Left lobe of liver (tissue), 2 donors: ENCODE data around the gene GART. TPM values are rescaled to one million over a fixed set of nuclear protein-coding genes. Genes with fewer than 3 reads are reported as not detected.
A peak's percentile ranks its signal among the peaks of the same experiment; 100 is the strongest.
"Not testable (repeated sequence)": the region's sequence is repeated elsewhere in the genome, so short reads cannot be mapped to it uniquely, and the experiment has no call there.

Source experiments
- ATAC-seq: fragments of 200-7000 bp; cut with Tn5 transposase; one replicate; pipeline ENCODE4 v1.9.1; 2020; ENCODE audit warnings: mild to moderate bottlenecking, moderate library complexity
- DNase-seq: peaks from one replicate; pipeline ENCODE4 v3.0.0-alpha.2; 2020; ENCODE audit warnings: low spot score
- total RNA-seq: library from RNA; stranded (reverse); gene quantifications from one replicate; pipeline ENCODE4 v1.2.1, GENCODE V29; 2021
- donor health status: DM: no; HTN: no; CAD: no; lungs with moderate emphysema.
- donor health status: DM: no; HTN: yes; CAD: no.

GART gene
- total RNA-seq, 1 donor from 2014 or later, result 31.7 TPM

DNA sequence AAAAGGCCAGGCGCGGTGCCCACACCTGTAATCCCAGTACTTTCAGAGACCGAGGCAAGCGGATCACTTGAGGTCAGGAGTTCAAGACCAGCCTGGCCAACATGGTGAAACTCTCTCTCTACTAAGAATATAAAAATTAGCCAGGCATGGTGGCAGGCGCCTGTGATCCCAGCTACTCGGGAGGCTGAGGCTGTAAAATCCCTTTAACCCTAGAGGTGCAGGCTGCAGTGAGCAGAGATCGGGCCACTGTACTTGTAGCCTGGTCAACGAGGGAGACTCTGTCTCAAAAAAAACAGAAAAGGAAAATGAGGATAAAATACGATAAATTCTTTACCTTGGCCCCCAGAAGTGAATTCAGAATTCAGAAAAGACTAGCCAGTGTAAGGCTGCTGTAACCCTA, 63.7 kb downstream of the GART start:
- no peak for DNase-seq
- no peak for ATAC-seq

DNA sequence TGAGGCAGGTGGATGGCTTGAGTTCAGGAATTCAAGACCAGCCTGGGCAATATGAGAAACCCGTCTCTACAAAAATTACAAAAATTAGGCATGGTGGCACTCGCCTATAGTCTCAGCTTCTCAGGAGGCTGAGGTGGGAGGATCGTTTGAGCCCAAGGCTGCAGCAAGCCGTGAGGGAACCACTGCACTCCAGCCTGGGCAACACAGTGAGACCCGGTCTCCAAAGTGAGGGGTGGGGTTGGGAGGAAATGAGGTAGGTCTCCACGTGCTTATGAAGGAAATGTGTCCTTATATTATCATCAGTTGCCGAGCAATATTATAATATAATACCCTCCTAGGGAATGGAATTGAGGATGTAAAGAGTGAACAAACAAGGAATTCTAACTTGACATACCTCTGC, 64.9 kb downstream of the GART start:
- no peak for DNase-seq
- ATAC-seq, result no peak

DNA sequence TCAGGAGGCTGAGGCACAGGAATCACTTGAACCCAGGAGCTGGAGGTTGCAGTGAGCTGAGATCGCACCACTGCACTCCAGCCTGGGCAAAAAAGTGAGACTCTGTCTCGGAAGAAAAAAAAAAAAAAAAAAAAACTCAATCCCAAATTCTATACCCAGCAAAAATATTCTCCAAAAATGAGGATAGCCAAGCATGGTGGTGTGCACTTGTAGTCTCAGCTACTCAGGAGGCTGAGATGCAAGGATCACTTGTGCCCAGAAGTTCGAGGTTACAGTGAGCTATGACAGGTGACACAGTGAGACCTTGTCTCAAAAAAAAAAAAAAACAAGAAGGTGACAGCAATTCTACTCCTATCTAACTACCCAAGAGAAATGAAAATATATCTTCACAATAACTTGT, 68.6 kb downstream of the GART start:
- ATAC-seq, result no peak
- no peak for DNase-seq

DNA sequence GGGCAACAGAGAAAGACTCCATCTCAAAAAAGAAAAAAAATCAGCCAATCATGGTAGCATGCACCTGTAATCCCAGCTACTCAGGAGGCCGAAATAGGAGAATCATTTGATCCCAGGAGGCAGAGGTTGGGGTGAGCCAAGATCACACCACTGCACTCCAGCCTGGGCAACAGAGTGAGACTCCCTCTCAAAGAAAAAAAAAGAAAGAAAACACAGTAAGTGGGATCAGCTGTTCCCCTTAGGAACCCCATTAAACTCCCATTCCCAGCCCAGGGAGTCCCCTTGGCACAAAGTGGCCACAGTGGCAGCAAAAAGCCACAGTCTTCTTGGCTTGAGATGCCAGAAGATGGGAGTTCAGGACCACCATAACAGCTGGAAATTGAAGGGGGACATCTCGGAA, 71.2 kb downstream of the GART start:
- DNase-seq, result no peak
- ATAC-seq, result no peak

DNA sequence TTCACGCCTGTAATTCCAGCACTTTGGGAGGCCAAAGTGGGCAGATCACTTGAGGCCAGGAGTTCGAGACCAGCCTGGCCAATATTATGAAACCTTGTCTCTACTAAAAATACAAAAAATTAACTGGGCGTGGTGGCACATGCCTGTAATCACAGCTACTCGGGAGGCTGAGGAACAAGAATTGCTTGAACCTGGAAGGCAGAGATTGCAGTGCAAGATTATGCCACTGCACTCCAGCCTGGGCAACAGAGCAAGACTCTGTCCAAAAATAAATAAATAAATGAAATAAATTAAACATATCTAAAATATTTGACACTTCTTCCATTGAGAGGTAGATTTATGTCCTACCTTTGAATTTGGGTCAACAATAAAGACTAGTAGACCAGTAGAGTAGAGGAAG, 72.7 kb downstream of the GART start:
- not testable (repeated sequence) for ATAC-seq, DNase-seq

DNA sequence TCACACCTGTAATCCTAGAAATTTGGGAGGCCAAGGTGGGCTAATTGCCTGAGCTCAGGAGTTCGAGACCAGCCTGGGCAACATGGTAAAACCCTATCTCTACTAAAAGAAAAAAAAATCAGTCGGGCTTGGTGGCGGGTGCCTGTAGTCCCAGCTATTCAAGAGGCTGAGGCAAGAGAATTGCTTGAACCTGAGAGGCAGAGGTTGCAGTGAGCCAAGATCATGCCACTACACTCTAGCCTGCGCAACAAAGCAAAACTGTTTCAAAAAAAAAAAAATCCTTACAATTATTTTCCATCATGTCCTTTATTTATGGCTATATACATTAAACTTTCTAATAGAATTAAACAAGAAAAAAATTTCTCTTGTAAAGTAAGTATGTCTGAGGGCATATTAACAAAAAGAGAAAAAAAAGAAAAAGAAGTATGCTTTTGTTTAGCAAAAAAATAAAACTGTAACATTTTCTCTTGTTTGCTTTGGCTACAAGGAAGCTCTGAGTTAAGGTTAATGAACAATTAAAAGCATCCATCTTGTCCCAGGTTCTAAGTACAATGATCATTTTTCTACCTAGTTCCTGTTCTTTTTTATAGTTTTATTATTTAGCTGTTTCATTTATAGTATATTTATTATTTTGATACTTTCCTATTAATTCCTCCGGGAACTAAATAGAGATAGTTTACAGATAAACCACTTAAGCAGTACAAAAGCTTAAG, 80.2 kb downstream of the GART start:
- DNase-seq (no peak), ATAC-seq (peak; percentile 63)

DNA sequence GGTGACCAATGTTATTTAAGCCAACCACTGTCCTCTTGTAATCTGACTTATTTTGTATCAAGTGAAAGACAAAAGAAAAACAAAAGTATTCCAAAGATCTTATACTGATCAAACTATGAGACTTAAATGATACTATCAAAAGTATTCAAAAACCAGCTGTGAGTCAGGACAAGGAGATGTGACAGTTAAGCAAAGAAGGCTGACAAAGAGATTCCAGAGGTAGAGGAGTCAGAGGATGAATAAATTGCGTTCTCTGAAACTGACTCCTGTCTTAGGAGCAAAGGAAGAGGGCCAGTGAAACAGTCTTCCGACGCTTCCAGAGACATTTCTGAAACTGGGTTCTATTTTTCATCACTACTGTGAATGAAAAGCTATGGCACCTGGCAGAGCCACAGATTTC, 83.1 kb downstream of the GART start:
- DNase-seq, result no peak
- ATAC-seq, result no peak

DNA sequence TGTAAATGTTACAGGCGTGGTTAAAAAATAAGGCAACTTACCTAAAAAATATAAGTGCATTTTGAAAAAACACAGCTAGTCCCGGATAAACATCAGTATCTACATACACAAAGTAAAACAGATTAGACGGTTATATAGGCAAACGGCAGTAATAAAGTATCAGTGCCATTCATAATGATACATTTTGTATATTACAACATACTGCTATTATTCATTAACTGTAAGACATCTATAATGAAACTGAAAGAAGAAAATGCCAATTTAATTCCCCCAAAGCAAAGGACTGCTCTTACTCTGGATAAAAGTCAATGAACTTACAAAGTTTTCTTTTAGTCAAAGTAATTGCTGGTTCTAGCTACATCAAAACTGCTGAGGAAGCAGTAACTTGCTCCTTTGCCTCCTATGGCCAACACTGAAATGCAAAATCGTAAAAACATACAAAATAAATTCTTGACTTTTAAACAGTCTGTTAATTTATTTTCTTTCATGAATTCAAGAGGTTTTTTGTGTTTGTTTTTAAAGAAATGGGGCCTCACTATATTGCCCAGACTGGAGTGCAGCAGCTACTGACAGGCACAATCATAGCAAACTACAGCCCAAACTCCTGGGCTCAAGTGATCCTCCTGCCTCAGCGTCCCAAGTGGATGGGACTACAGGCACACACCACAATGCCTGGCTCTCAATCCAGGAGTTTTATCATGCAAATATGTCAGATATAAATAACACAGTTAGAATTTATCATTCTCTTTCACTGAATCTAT, 86.1 kb downstream of the GART start:
- ATAC-seq (peak; percentile 39), DNase-seq (no peak)

Other genes with a start within 250 kb of the GART start
- gene IFNAR1, start 217.1 kb downstream of the GART start, total RNA-seq, result 47.6 TPM
- gene IFNGR2, start 138.7 kb downstream of the GART start, total RNA-seq, result 14.9 TPM
- gene TMEM50B, start 62.1 kb downstream of the GART start, total RNA-seq, result 22.3 TPM
- gene DNAJC28, start 50.4 kb downstream of the GART start, total RNA-seq, result 2.3 TPM
- gene SON, start 921 bp upstream of the GART start, total RNA-seq, result 94.6 TPM
- gene DONSON, start 46.6 kb upstream of the GART start, total RNA-seq, result 6.2 TPM
- 10.4 TPM for gene CRYZL1, start 99.6 kb upstream of the GART start, total RNA-seq
- 33.6 TPM for gene ITSN1, start 100.4 kb upstream of the GART start, total RNA-seq